CD14-positive monocyte (primary cell): ENCODE results near the gene UBE2G1. TPM values are rescaled to one million over a fixed set of nuclear protein-coding genes. Genes with fewer than 3 reads are reported as not detected.

Experiments
- DNase-seq, 3 donors: peaks; one replicate each; pipeline ENCODE4 v3.0.0-alpha.2; 2011 to 2022
- H2AFZ ChIP-seq: 2 replicates; pipeline ENCODE4 v1.6.0; 2012; ENCODE audit warnings: mild to moderate bottlenecking, low read depth, low read length, inconsistent platforms; ENCODE audit not compliant: insufficient read depth, poor library complexity, severe bottlenecking
- H3K27ac ChIP-seq, 2 donors: 1 replicate in 1 of 2; 2 replicates in 1 of 2; pipeline ENCODE4 v1.5.1; 2012 to 2013; ENCODE audit warnings: low read length in 2 of 2, control low read depth in 1 of 2, inconsistent platforms in 1 of 2, low read depth in 1 of 2, mild to moderate bottlenecking in 1 of 2
- H3K27me3 ChIP-seq, 2 donors: one replicate each; pipeline versions ENCODE4 v1.6.0 to v1.6.1; 2011 to 2013; ENCODE audit warnings: low read length in 2 of 2; ENCODE audit not compliant: control insufficient read depth in 2 of 2, insufficient read depth in 2 of 2
- H3K36me3 ChIP-seq, 2 donors: replicated peaks in 1 of 2; 1 replicate in 1 of 2; 2 replicates in 1 of 2; pipeline versions ENCODE4 v1.5.1 to v1.6.1; 2012 to 2013; ENCODE audit warnings: low read length in 2 of 2, control low read depth in 1 of 2, inconsistent platforms in 1 of 2, mild to moderate bottlenecking in 1 of 2; ENCODE audit not compliant: insufficient read depth in 2 of 2, control insufficient read depth in 1 of 2
- H3K4me1 ChIP-seq, 2 donors: 1 replicate in 1 of 2; 2 replicates in 1 of 2; pipeline versions ENCODE4 v1.5.1 to v1.6.1; 2012 to 2013; ENCODE audit warnings: low read length in 2 of 2, control low read depth in 1 of 2, inconsistent platforms in 1 of 2, mild to moderate bottlenecking in 1 of 2, moderate library complexity in 1 of 2; ENCODE audit not compliant: insufficient read depth in 2 of 2, control insufficient read depth in 1 of 2
- H3K4me2 ChIP-seq: replicated peaks from 2 replicates; pipeline ENCODE3; 2012; ENCODE audit warnings: low read length, moderate library complexity, mild to moderate bottlenecking; ENCODE audit not compliant: poor library complexity, severe bottlenecking; ENCODE audit errors: extremely low read depth
- H3K4me3 ChIP-seq, 3 experiments: fragments of 200-600 bp in 1 of 3; sonication (generic) in 1 of 3; replicated peaks in 1 of 3; 1 replicate in 2 of 3; 2 replicates in 1 of 3; pipeline ENCODE4 v1.5.1; 2011 to 2013; ENCODE audit warnings: low read length in 3 of 3, mild to moderate bottlenecking in 3 of 3, control low read depth in 2 of 3, low read depth in 2 of 3, inconsistent platforms in 1 of 3, moderate library complexity in 1 of 3
- H3K79me2 ChIP-seq: 2 replicates; pipeline ENCODE4 v1.6.0; 2012; ENCODE audit warnings: mild to moderate bottlenecking, control low read depth, inconsistent platforms, low read length, moderate library complexity; ENCODE audit not compliant: insufficient read depth
- H3K9ac ChIP-seq: 2 replicates; pipeline ENCODE4 v1.6.0; 2017; ENCODE audit warnings: low read length, mild to moderate bottlenecking; ENCODE audit not compliant: insufficient read depth, poor library complexity, severe bottlenecking
- H3K9me3 ChIP-seq, 2 donors: replicated peaks in 1 of 2; 1 replicate in 1 of 2; 2 replicates in 1 of 2; pipeline versions ENCODE4 v1.5.1 to v1.6.1; 2012 to 2013; ENCODE audit warnings: low read length in 2 of 2, control low read depth in 1 of 2; ENCODE audit not compliant: control insufficient read depth in 1 of 2, insufficient read depth in 1 of 2
- H4K20me1 ChIP-seq: 2 replicates; pipeline ENCODE4 v1.6.0; 2012; ENCODE audit warnings: mild to moderate bottlenecking, low read length, control low read depth, moderate library complexity; ENCODE audit not compliant: insufficient read depth
- H3K27ac Mint-ChIP-seq, 7 donors: one replicate each; pipeline ENCODE4 v1.8.0; 2020; ENCODE audit warnings: mild to moderate bottlenecking in 7 of 7, mixed read lengths in 7 of 7, moderate library complexity in 6 of 7, inconsistent platforms in 2 of 7
- H3K27me3 Mint-ChIP-seq, 3 donors: one replicate each; pipeline ENCODE4 v1.8.0; 2021 to 2022; ENCODE audit warnings: low read depth in 3 of 3, mild to moderate bottlenecking in 3 of 3, mixed read lengths in 3 of 3, moderate library complexity in 3 of 3, inconsistent platforms in 1 of 3
- H3K36me3 Mint-ChIP-seq, 2 donors: one replicate each; pipeline ENCODE4 v1.8.0; 2020; ENCODE audit warnings: mixed read lengths in 2 of 2, inconsistent platforms in 1 of 2, mild to moderate bottlenecking in 1 of 2
- H3K4me1 Mint-ChIP-seq: one replicate; pipeline ENCODE4 v1.8.0; 2020; ENCODE audit warnings: mild to moderate bottlenecking, mixed read lengths
- H3K4me3 Mint-ChIP-seq, 2 donors: one replicate each; pipeline ENCODE4 v1.8.0; 2020; ENCODE audit warnings: mild to moderate bottlenecking in 2 of 2, mixed read lengths in 2 of 2, moderate library complexity in 1 of 2
- H3K9me3 Mint-ChIP-seq, 7 donors: one replicate each; pipeline ENCODE4 v1.8.0; 2020 to 2022; ENCODE audit warnings: mixed read lengths in 7 of 7, mild to moderate bottlenecking in 6 of 7, moderate library complexity in 6 of 7, inconsistent platforms in 2 of 7
- CTCF ChIP-seq: fragments of 200-600 bp; IDR thresholded peaks from one replicate; pipeline ENCODE4 v1.8.0; 2022; ENCODE audit warnings: antibody characterized with exemption, mild to moderate bottlenecking
- WGBS: methylation state at CpG from one replicate; pipeline ENCODE4 v1.1.5; 2013; ENCODE audit warnings: missing lambda C conversion rate; ENCODE audit not compliant: insufficient coverage; 5-methylcytosine and 5-hydroxymethylcytosine counted together
- intact Hi-C, 2 donors: fragments of 100-400 bp; cut with micrococcal nuclease; formaldehyde crosslinking; loops; one replicate each; pipeline versions ENCODE4 v1.15.0 to v1.15.1; 2023
- polyA plus RNA-seq, 3 donors: library from polyadenylated mRNA; depleted of rRNA in 1 of 3; unstranded in 2 of 3; stranded (reverse) in 1 of 3; fragments of 300-500 nt in 2 of 3; fragments of >200 nt in 1 of 3; fragmentation: Illumina TruSeq in 2 of 3; gene quantifications; 1 replicate in 2 of 3; 2 replicates in 1 of 3; pipeline ENCODE4 v1.2.3, GENCODE V29; 2012 to 2021

Gene UBE2G1
- polyA plus RNA-seq, 3 donors, result 18.3 to 41.4 (median 29.3) TPM

DNA sequence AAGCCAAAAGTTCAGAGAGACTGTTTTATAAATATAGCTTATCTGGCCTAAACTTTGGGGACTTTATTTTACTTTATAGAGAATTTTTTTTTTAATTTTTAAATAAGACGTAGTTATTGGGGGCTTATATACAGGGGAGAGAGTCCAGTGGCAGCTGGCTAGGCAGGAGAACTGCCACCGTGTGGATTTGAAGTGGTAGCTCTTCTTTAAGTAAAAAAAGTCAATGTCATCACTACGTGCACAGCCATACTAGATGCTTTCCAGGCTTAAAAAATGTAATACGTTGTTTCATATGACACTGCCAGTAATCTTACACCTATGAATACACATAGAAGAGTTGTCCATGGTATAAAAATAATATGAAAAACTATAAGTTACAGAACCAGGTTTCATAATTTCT, 70.8 kb downstream of the UBE2G1 start:
- H3K27ac Mint-ChIP-seq, result no peak overlapping the region
- no peak for DNase-seq
- H4K20me1 ChIP-seq, result peaks cover 47% of the 10 kb centered on the region
- no peaks in the 10 kb centered on the region for H3K9me3 ChIP-seq
- H3K4me1 ChIP-seq, result no peaks in the 10 kb centered on the region
- H2AFZ ChIP-seq, result no peak overlapping the region
- H3K27me3 ChIP-seq, result no peaks in the 10 kb centered on the region
- H3K36me3 Mint-ChIP-seq, result peaks cover 41 to 56% of the 10 kb centered on the region in 2 donors
- intact Hi-C loops, result loop anchor here in 1 of 2 donors (10.0 kb wide), 1 partner anchor 71 kb away; no protein-coding TSS in a partner anchor
- peaks cover 12 to 52% of the 10 kb centered on the region in 2 donors for H3K36me3 ChIP-seq
- no CpG with 5 or more reads among the region's 4 CpGs for WGBS
- H3K9me3 Mint-ChIP-seq, result no peaks in the 10 kb centered on the region
- H3K4me2 ChIP-seq, result no peak overlapping the region
- no peak for TF ChIP-seq CTCF
- H3K4me3 Mint-ChIP-seq, result no peak overlapping the region
- H3K27ac ChIP-seq, result no peak overlapping the region
- no peak overlapping the region for H3K4me3 ChIP-seq
- H3K27me3 Mint-ChIP-seq, result no peaks in the 10 kb centered on the region
- H3K79me2 ChIP-seq, result no peaks in the 10 kb centered on the region
- H3K9ac ChIP-seq, result no peak overlapping the region
- peaks cover 2% of the 10 kb centered on the region for H3K4me1 Mint-ChIP-seq

- Mint-ChIP-seq H3K4me1 (peaks cover 2% of the 10 kb centered on the region), H3K27ac (peak overlapping the region in 3 of 7 donors; percentile 11 to 75 (median 19)), H3K4me3 (no peak overlapping the region), H3K27me3 (no peaks in the 10 kb centered on the region), H3K36me3 (peaks cover 50 to 61% of the 10 kb centered on the region in 2 donors), H3K9me3 (no peaks in the 10 kb centered on the region)
- H3K4me2 ChIP-seq, result no peak overlapping the region
- no peak overlapping the region for H3K27ac ChIP-seq
- WGBS, result no CpG with 5 or more reads among the region's 1 CpG
- H3K4me1 ChIP-seq, result no peaks in the 10 kb centered on the region
- H4K20me1 ChIP-seq, result peaks cover 32% of the 10 kb centered on the region
- H3K36me3 ChIP-seq, result peaks cover 24 to 69% of the 10 kb centered on the region in 2 donors
- intact Hi-C loops, result loop anchor here in 1 of 2 donors (10.0 kb wide), 1 partner anchor 69 kb away; no protein-coding TSS in a partner anchor
- no peaks in the 10 kb centered on the region for H3K79me2 ChIP-seq
- no peaks in the 10 kb centered on the region for H3K9me3 ChIP-seq
- no peaks in the 10 kb centered on the region for H3K27me3 ChIP-seq
- no peak overlapping the region for H3K9ac ChIP-seq
- TF ChIP-seq CTCF, result no peak
- DNase-seq, result no peak
- H3K4me3 ChIP-seq, result no peak overlapping the region
- H2AFZ ChIP-seq, result no peak overlapping the region
Observed at GRCh38 chr17:4293572-4293971, 72.9 kb downstream of the UBE2G1 start.
